ENCODE results near the gene DHX35.

- TF ChIP-seq CTCF (IDR thresholded peaks at IDR 0.05) (no peak), EP300 (IDR thresholded peaks at IDR 0.05) (no peak), POLR2A (IDR thresholded peaks at IDR 0.05) (no peak)
These were observed 34.1 kb upstream of the DHX35 start for GRCh38 chr20:38927902-38928578.
